ENCODE results near the gene SLC35A5.

The SLC35A5 gene

GRCh38 chr3:112594856-112595255 is 33.0 kb downstream of the SLC35A5 start:
- no peak overlapping the region for H3K27ac ChIP-seq
- H3K4me3 ChIP-seq (ENCODE audit: low read depth, low read length), result no peak overlapping the region
- H3K36me3 ChIP-seq (replicated peaks), result peaks cover 8% of the 10 kb centered on the region
- DNase-seq, result no peak
- TF ChIP-seq CTCF (IDR thresholded peaks at IDR 0.05; ENCODE audit: low read depth, low read length, missing control alignments), result no peak
- no peaks in the 10 kb centered on the region for H3K27me3 ChIP-seq (replicated peaks)
- in situ Hi-C loops (cut with HindIII; ENCODE audit: low pct_ligation_motif_present, low sequenced_read_pairs), result loop anchor here (25.0 kb wide), 1 partner anchor 392 kb away; the partner anchor contains the start of genes CD200R1 and GTPBP8

GRCh38 chr3:112597945-112598344 is 36.1 kb downstream of the SLC35A5 start:
- TF ChIP-seq CTCF (IDR thresholded peaks at IDR 0.05; ENCODE audit: low read depth, low read length, missing control alignments), result no peak
- no peak overlapping the region for H3K27ac ChIP-seq
- peaks cover 8% of the 10 kb centered on the region for H3K36me3 ChIP-seq (replicated peaks)
- in situ Hi-C loops (cut with HindIII; ENCODE audit: low pct_ligation_motif_present, low sequenced_read_pairs), result loop anchor here (25.0 kb wide), 1 partner anchor 389 kb away; the partner anchor contains the start of genes CD200R1 and GTPBP8
- no peak overlapping the region for H3K4me3 ChIP-seq (ENCODE audit: low read depth, low read length)
- H3K27me3 ChIP-seq (replicated peaks), result no peaks in the 10 kb centered on the region
- no peak for DNase-seq

- no peak for DNase-seq
- Histone ChIP-seq H3K27ac (no peak overlapping the region), H3K27me3 (replicated peaks) (no peaks in the 10 kb centered on the region), H3K36me3 (replicated peaks) (peaks cover 8% of the 10 kb centered on the region), H3K4me3 (ENCODE audit: low read depth, low read length) (no peak overlapping the region)
- no peak for TF ChIP-seq CTCF (IDR thresholded peaks at IDR 0.05; ENCODE audit: low read depth, low read length, missing control alignments)
- in situ Hi-C loops (cut with HindIII; ENCODE audit: low pct_ligation_motif_present, low sequenced_read_pairs), result loop anchor here (25.0 kb wide), 1 partner anchor 389 kb away; the partner anchor contains the start of genes CD200R1 and GTPBP8
Measured at GRCh38 chr3:112598731-112599130, 36.9 kb downstream of the SLC35A5 start.

- Histone ChIP-seq H3K4me3 (ENCODE audit: low read depth, low read length) (no peak overlapping the region), H3K36me3 (replicated peaks) (peaks cover 23% of the 10 kb centered on the region), H3K27ac (no peak overlapping the region), H3K27me3 (replicated peaks) (no peaks in the 10 kb centered on the region)
- no peak for TF ChIP-seq CTCF (IDR thresholded peaks at IDR 0.05; ENCODE audit: low read depth, low read length, missing control alignments)
- no peak for DNase-seq
- in situ Hi-C loops (cut with HindIII; ENCODE audit: low pct_ligation_motif_present, low sequenced_read_pairs), result no loop called here
Measured at GRCh38 chr3:112602217-112602838, 40.5 kb downstream of the SLC35A5 start.

GRCh38 chr3:112604536-112604935 is 42.7 kb downstream of the SLC35A5 start:
- DNase-seq, result peak; percentile 95
- no peak for TF ChIP-seq CTCF (IDR thresholded peaks at IDR 0.05; ENCODE audit: low read depth, low read length, missing control alignments)
- in situ Hi-C loops (cut with HindIII; ENCODE audit: low pct_ligation_motif_present, low sequenced_read_pairs), result no loop called here
- H3K4me3 ChIP-seq (ENCODE audit: low read depth, low read length), result no peak overlapping the region
- H3K27me3 ChIP-seq (replicated peaks), result no peaks in the 10 kb centered on the region
- peaks cover 31% of the 10 kb centered on the region for H3K36me3 ChIP-seq (replicated peaks)
- H3K27ac ChIP-seq, result peak overlapping the region; percentile 91

- in situ Hi-C loops (cut with HindIII; ENCODE audit: low pct_ligation_motif_present, low sequenced_read_pairs), result no loop called here
- Histone ChIP-seq H3K4me3 (ENCODE audit: low read depth, low read length) (no peak overlapping the region), H3K36me3 (replicated peaks) (peaks cover 39% of the 10 kb centered on the region), H3K27ac (peak overlapping the region; percentile 91), H3K27me3 (replicated peaks) (no peaks in the 10 kb centered on the region)
- peak; percentile 99 for DNase-seq
- TF ChIP-seq CTCF (IDR thresholded peaks at IDR 0.05; ENCODE audit: low read depth, low read length, missing control alignments), result no peak
Measured at GRCh38 chr3:112605285-112605684, 43.4 kb downstream of the SLC35A5 start.

All from brain microvascular endothelial cell (primary cell).